HL-60 (cell line): ENCODE results near the gene CPLX1.

Experiments
- GABPA ChIP-seq: IDR thresholded peaks from 2 replicates; pipeline ENCODE4 v1.6.1; 2012; ENCODE audit warnings: low read depth
- POLR2AphosphoS5 ChIP-seq: IDR thresholded peaks from 2 replicates; pipeline ENCODE4 v1.6.1; 2012; ENCODE audit warnings: low read depth
- SPI1 ChIP-seq: IDR thresholded peaks from 2 replicates; pipeline ENCODE4 v1.6.1; 2012; ENCODE audit warnings: low read depth, mild to moderate bottlenecking, borderline replicate concordance
- TF ChIP-seq, protein P1 (sequence below): IDR thresholded peaks from one replicate; pipeline ENCODE4 v1.5.1; 2011; ENCODE audit warnings: low read length, control low read depth, inconsistent platforms; ENCODE audit not compliant: insufficient read depth
- TF ChIP-seq, protein P2 (sequence below): IDR thresholded peaks from 2 replicates; pipeline ENCODE4 v1.6.1; 2012; ENCODE audit warnings: low read depth; ENCODE audit not compliant: insufficient replicate concordance

DNA sequence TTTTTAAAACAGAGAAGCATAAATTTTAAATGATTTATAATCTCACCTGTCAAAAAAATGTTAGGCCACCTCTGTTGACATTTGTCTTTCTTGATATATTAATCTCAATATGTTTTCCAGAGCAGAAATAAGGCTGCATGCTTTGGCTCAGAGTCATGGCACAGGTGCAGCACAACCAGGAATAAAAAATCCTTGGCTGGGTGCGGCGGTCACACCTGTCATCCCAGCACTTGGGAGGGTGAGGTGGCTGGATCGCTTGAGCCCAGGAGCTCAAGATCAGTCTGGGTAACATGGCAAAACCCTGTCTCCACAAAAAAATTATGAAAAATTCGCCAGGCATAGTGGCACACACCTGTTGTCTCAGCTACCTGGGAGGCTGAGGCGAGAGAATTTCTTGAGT lies 18.1 kb downstream of the CPLX1 start:
- TF ChIP-seq, protein P1, sequence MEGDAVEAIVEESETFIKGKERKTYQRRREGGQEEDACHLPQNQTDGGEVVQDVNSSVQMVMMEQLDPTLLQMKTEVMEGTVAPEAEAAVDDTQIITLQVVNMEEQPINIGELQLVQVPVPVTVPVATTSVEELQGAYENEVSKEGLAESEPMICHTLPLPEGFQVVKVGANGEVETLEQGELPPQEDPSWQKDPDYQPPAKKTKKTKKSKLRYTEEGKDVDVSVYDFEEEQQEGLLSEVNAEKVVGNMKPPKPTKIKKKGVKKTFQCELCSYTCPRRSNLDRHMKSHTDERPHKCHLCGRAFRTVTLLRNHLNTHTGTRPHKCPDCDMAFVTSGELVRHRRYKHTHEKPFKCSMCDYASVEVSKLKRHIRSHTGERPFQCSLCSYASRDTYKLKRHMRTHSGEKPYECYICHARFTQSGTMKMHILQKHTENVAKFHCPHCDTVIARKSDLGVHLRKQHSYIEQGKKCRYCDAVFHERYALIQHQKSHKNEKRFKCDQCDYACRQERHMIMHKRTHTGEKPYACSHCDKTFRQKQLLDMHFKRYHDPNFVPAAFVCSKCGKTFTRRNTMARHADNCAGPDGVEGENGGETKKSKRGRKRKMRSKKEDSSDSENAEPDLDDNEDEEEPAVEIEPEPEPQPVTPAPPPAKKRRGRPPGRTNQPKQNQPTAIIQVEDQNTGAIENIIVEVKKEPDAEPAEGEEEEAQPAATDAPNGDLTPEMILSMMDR, result no peak
- no peak for TF ChIP-seq GABPA
- TF ChIP-seq POLR2AphosphoS5, result no peak
- TF ChIP-seq, protein P2, sequence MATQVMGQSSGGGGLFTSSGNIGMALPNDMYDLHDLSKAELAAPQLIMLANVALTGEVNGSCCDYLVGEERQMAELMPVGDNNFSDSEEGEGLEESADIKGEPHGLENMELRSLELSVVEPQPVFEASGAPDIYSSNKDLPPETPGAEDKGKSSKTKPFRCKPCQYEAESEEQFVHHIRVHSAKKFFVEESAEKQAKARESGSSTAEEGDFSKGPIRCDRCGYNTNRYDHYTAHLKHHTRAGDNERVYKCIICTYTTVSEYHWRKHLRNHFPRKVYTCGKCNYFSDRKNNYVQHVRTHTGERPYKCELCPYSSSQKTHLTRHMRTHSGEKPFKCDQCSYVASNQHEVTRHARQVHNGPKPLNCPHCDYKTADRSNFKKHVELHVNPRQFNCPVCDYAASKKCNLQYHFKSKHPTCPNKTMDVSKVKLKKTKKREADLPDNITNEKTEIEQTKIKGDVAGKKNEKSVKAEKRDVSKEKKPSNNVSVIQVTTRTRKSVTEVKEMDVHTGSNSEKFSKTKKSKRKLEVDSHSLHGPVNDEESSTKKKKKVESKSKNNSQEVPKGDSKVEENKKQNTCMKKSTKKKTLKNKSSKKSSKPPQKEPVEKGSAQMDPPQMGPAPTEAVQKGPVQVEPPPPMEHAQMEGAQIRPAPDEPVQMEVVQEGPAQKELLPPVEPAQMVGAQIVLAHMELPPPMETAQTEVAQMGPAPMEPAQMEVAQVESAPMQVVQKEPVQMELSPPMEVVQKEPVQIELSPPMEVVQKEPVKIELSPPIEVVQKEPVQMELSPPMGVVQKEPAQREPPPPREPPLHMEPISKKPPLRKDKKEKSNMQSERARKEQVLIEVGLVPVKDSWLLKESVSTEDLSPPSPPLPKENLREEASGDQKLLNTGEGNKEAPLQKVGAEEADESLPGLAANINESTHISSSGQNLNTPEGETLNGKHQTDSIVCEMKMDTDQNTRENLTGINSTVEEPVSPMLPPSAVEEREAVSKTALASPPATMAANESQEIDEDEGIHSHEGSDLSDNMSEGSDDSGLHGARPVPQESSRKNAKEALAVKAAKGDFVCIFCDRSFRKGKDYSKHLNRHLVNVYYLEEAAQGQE, result no peak
- TF ChIP-seq SPI1, result no peak
